Esophagus squamous epithelium (tissue), 5 donors: Measurements from ENCODE around the gene FAM32A. TPM values are rescaled to one million over a fixed set of nuclear protein-coding genes. Genes with fewer than 3 reads are reported as not detected.

Experiments
- DNase-seq: peaks from one replicate; lab custom pipeline; 2025; lab: John Stamatoyannopoulos, UW
- H3K27ac ChIP-seq, 4 donors: fragments of 200-600 bp; sonication (generic); one replicate each; pipeline ENCODE4 v1.5.1; 2016 to 2019; ENCODE audit warnings: mild to moderate bottlenecking in 1 of 4
- H3K27me3 ChIP-seq, 4 donors: fragments of 200-600 bp; sonication (generic); 1 replicate in 3 of 4; 2 replicates in 1 of 4; pipeline versions ENCODE4 v1.5.1 to v1.6.0; 2017 to 2021; ENCODE audit warnings: antibody characterized with exemption in 1 of 4
- H3K36me3 ChIP-seq, 3 donors: fragments of 200-600 bp; sonication (generic); one replicate each; pipeline ENCODE4 v1.5.1; 2016 to 2019
- H3K4me1 ChIP-seq, 3 donors: fragments of 200-600 bp; sonication (generic); one replicate each; pipeline ENCODE4 v1.5.1; 2017 to 2019
- H3K4me3 ChIP-seq, 4 donors: fragments of 200-600 bp; sonication (generic); 1 replicate in 3 of 4; 2 replicates in 1 of 4; pipeline ENCODE4 v1.5.1; 2016 to 2019; ENCODE audit warnings: mild to moderate bottlenecking in 2 of 4, moderate library complexity in 1 of 4
- H3K9me3 ChIP-seq, 3 donors: fragments of 200-600 bp; sonication (generic); one replicate each; pipeline ENCODE4 v1.5.1; 2016 to 2019
- POLR2A ChIP-seq, 4 donors: fragments of 450-650 bp; IDR thresholded peaks; one replicate each; pipeline ENCODE4 v1.6.1; 2017; ENCODE audit warnings: antibody characterized with exemption in 4 of 4, mild to moderate bottlenecking in 4 of 4, moderate library complexity in 3 of 4
- WGBS, 2 donors: methylation state at CpG; one replicate each; pipeline ENCODE4 v1.1.5; 2018; 5-methylcytosine and 5-hydroxymethylcytosine counted together
- intact Hi-C: fragments of 100-400 bp; cut with DNase I; formaldehyde crosslinking; loops from one replicate; pipeline ENCODE4 v1.15.0; 2022
- total RNA-seq, 4 donors: library from RNA; depleted of rRNA; stranded (reverse); fragments of >200 nt; gene quantifications; one replicate each; pipeline ENCODE4 v1.1.0, GENCODE V29; 2016
- TF ChIP-seq, protein P1 (sequence below), 6 experiments: fragments of 450-650 bp in 4 of 6; fragments of 200-600 bp in 2 of 6; sonication (generic) in 2 of 6; IDR thresholded peaks; one replicate each; pipeline ENCODE4 v1.5.1; 2016 to 2019; ENCODE audit warnings: antibody characterized with exemption in 6 of 6, mild to moderate bottlenecking in 4 of 6, moderate library complexity in 4 of 6
- donor health status: DM: yes; HTN: yes; CAD: no.

FAM32A gene
- total RNA-seq, 4 donors from 2014 or later = 53.5 to 97.4 (median 70.8) TPM

DNA sequence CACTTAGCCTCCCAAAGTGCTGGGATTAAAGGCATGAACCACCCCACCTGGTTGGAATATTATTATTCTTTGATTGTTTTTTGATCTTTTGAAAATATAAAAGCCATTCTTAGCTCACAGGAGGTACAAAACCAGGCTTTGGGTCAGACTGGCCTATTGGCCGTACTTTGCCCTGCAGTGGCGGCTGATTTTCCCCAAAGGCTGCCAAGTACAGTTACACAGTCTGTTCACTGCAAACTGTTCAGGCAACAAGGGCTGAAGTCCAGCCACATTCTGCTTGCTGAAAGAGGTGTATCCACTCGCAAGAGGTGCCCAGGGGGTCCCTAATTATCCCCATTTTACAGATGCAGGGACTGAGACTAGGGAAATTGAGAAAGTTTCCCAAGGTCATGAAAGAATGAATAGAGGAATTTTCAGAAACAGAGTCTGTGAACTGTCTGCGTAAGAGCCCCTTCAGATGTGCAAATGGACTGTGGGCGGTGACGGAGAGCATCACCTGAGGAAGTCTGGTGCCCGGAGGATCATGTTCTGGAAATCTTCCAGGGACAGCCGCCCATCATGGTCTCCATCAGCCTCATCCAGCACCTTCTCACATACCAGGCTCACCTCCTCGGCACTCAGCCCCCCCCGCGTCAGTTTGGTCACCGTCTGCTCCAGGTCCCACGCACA is 20.9 kb upstream of the FAM32A start:
- intact Hi-C loops = no loop called here
- Histone ChIP-seq H3K27me3 (no peaks in the 10 kb centered on the region), H3K36me3 (no peaks in the 10 kb centered on the region), H3K4me1 (peaks cover 0 to 14% (median 0%) of the 10 kb centered on the region in 3 donors), H3K27ac (no peak overlapping the region), H3K4me3 (no peak overlapping the region), H3K9me3 (no peaks in the 10 kb centered on the region)
- TF ChIP-seq, protein P1, sequence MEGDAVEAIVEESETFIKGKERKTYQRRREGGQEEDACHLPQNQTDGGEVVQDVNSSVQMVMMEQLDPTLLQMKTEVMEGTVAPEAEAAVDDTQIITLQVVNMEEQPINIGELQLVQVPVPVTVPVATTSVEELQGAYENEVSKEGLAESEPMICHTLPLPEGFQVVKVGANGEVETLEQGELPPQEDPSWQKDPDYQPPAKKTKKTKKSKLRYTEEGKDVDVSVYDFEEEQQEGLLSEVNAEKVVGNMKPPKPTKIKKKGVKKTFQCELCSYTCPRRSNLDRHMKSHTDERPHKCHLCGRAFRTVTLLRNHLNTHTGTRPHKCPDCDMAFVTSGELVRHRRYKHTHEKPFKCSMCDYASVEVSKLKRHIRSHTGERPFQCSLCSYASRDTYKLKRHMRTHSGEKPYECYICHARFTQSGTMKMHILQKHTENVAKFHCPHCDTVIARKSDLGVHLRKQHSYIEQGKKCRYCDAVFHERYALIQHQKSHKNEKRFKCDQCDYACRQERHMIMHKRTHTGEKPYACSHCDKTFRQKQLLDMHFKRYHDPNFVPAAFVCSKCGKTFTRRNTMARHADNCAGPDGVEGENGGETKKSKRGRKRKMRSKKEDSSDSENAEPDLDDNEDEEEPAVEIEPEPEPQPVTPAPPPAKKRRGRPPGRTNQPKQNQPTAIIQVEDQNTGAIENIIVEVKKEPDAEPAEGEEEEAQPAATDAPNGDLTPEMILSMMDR (IDR thresholded peaks at IDR 0.05) = no peak
- no peak for TF ChIP-seq POLR2A (IDR thresholded peaks at IDR 0.05)
- DNase-seq = no peak
- WGBS, 2 donors = 79 to 82% methylated on average over 8 of the region's 13 CpGs

- Histone ChIP-seq H3K36me3 (no peaks in the 10 kb centered on the region), H3K27me3 (no peaks in the 10 kb centered on the region), H3K4me3 (no peak overlapping the region), H3K9me3 (no peaks in the 10 kb centered on the region), H3K4me1 (peaks cover 0 to 4% (median 0%) of the 10 kb centered on the region in 3 donors), H3K27ac (no peak overlapping the region)
- WGBS, 2 donors = 100% methylated on average over 1 of the region's 1 CpG
- TF ChIP-seq, protein P1 (IDR thresholded peaks at IDR 0.05) = no peak
- TF ChIP-seq POLR2A (IDR thresholded peaks at IDR 0.05) = no peak
- intact Hi-C loops = no loop called here
- DNase-seq = no peak
Measured at GRCh38 chr19:16166417-16166816, 18.8 kb upstream of the FAM32A start.

DNA sequence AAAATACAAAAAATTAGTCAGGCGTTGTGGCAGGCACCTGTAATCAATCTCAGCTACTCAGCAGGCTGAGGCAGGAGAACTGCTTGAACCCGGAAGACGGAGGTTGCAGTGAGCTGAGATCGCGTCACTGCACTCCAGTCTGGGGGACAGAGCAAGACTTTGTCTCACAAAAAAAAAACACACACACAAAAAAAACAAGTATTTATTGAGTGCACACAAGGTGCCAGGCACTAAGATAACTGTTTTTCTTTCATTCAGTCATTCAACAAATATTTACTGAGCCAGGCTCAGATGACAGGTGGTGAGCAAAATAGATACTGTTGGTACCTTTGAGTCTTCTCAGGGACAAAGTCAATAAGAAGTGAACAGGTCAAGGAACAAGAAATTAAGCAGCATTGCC is 18.2 kb upstream of the FAM32A start:
- H3K27me3 ChIP-seq = no peaks in the 10 kb centered on the region
- intact Hi-C loops = no loop called here
- no peaks in the 10 kb centered on the region for H3K36me3 ChIP-seq
- WGBS, 2 donors = 47 to 67% methylated on average over 5 of the region's 5 CpGs
- H3K4me1 ChIP-seq = peaks cover 0 to under 1% (median 0%) of the 10 kb centered on the region in 3 donors
- no peak overlapping the region for H3K27ac ChIP-seq
- DNase-seq = no peak
- no peak overlapping the region for H3K4me3 ChIP-seq
- no peak for TF ChIP-seq POLR2A (IDR thresholded peaks at IDR 0.05)
- TF ChIP-seq, protein P1 (IDR thresholded peaks at IDR 0.05) = no peak
- no peaks in the 10 kb centered on the region for H3K9me3 ChIP-seq

- H3K9me3 ChIP-seq = no peaks in the 10 kb centered on the region
- no peak for DNase-seq
- TF ChIP-seq POLR2A (IDR thresholded peaks at IDR 0.05) = no peak
- TF ChIP-seq, protein P1 (IDR thresholded peaks at IDR 0.05) = no peak
- intact Hi-C loops = no loop called here
- H3K4me1 ChIP-seq = peaks cover 0 to 13% (median 0%) of the 10 kb centered on the region in 3 donors
- 54 to 58% methylated on average over 2 of the region's 2 CpGs for WGBS, 2 donors
- no peak overlapping the region for H3K27ac ChIP-seq
- no peaks in the 10 kb centered on the region for H3K27me3 ChIP-seq
- no peaks in the 10 kb centered on the region for H3K36me3 ChIP-seq
- no peak overlapping the region for H3K4me3 ChIP-seq
Measured at GRCh38 chr19:16168465-16169081, 16.6 kb upstream of the FAM32A start.

GRCh38 chr19:16170134-16170533 is 15.1 kb upstream of the FAM32A start:
- Histone ChIP-seq H3K36me3 (no peaks in the 10 kb centered on the region), H3K4me3 (no peak overlapping the region), H3K9me3 (peaks cover 0 to 3% (median 0%) of the 10 kb centered on the region in 3 donors), H3K27ac (no peak overlapping the region), H3K27me3 (no peaks in the 10 kb centered on the region), H3K4me1 (peaks cover 0 to 13% (median 0%) of the 10 kb centered on the region in 3 donors)
- intact Hi-C loops = no loop called here
- TF ChIP-seq POLR2A (IDR thresholded peaks at IDR 0.05) = no peak
- TF ChIP-seq, protein P1 (IDR thresholded peaks at IDR 0.05) = no peak
- no peak for DNase-seq
- 73 to 86% methylated on average over 1 of the region's 1 CpG for WGBS, 2 donors
